HG02981 (cell line): Measurements from ENCODE around the gene SPDL1.

ENCODE experiments used
- ATAC-seq: cut with Tn5 transposase; IDR thresholded peaks from one replicate; pipeline ENCODE4 v1.9.1; 2021; ENCODE audit warnings: mild to moderate bottlenecking, moderate library complexity; ENCODE audit not compliant: unreplicated experiment

Gene SPDL1

GRCh38 chr5:169628892-169629291, 45.3 kb downstream of the SPDL1 start:
- no peak for ATAC-seq

GRCh38 chr5:169629847-169630548, 46.4 kb downstream of the SPDL1 start:
- no peak for ATAC-seq

DNA sequence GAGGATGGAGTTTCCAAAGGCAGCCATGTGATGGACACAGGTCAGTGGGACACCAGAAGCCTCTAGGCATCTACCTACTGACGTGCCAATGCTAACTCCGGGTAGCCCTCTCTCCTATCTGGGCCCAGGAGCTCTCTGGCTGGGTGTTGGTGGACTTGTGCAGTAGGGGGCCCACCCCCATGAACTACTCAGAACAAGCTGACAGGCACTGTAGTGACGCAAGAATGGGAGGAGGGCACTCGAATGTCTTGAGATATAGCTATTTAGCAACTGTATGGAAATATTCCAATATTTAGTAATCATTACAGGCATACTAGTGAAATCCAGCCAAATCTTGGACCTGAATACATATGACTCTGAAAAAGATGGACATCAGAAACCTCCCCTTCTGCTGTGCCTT, 47.8 kb downstream of the SPDL1 start:
- ATAC-seq = no peak

- no peak for ATAC-seq
Observed at GRCh38 chr5:169632946-169633345, 49.4 kb downstream of the SPDL1 start.

GRCh38 chr5:169634606-169635005, 51.0 kb downstream of the SPDL1 start:
- ATAC-seq = no peak

DNA sequence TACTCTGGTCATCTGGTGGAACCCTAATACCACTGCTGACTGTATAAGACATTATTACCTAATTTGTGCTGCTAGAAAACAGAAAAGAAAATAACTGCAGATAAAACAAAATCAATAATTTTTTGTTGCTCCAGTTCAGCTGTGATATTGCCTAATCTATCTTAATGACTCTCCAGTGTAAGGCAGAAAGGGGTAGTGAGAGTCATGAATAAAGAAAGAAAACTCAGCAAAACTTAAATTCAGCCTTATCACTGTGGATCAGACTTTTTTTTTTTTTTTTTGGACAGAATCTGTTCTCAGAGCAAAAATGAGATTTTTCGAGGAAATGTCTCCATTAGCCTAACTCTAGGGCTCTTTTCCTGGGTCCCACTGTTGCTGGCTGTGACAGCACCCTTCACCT, 52.4 kb downstream of the SPDL1 start:
- ATAC-seq = no peak

DNA sequence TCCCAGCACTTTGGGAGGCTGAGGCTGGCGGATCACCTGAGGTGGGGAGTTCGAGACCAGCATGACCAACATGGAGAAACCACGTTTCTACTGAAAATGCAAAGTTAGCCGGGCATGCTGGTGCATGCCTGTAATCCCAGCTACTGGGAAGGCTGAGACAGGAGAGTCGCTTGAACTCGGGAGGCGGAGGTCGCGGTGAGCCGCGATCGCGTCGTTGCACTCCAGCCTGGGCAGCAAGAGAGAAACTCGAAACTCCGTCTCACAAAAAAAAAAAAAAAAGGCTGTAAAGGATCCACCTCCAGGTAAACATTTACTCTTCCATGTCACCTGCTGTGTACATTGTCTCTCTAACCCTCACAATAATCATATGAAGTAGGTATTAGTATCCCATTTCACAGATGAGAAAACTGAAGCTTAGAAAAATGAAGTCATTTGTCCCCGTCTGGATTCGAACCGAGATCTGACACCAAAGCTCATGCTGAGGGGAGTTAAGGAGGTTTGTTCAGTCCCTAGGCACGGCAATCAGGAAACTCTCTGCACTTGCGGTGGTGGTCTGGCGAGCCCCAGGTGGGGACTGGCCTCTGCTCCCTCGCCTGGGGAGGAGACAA, 53.0 kb downstream of the SPDL1 start:
- no peak for ATAC-seq

DNA sequence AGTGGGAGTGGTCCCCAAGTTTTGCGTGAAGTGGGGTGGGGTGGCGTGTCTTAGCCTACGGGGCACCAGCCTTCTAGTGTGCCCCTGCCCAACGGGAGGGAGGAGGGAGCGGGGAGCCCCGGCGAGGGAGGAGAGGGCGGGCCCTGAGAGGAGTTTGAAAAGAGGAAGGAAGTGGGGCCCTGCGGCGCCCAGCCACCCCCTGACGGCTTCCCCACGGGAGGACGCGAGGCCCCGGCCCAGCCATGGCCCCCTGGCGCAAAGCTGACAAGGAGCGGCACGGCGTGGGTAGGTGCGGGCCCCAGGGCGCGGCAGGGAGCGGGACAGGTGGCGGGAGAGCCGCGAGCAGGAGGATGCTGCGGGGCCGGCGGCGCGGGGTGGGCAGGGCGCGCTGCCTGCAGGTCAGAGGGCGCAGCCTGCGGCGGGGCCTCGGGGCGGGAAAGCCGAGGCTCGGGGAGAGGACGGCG, 53.5 kb downstream of the SPDL1 start, which contains the start of gene DOCK2:
Gene DOCK2 (plus strand): TSS at position 191 of the 464 bp plus-strand sequence. CDS start 52 bp downstream, at position 243.
- peak; percentile 90 for ATAC-seq

DNA sequence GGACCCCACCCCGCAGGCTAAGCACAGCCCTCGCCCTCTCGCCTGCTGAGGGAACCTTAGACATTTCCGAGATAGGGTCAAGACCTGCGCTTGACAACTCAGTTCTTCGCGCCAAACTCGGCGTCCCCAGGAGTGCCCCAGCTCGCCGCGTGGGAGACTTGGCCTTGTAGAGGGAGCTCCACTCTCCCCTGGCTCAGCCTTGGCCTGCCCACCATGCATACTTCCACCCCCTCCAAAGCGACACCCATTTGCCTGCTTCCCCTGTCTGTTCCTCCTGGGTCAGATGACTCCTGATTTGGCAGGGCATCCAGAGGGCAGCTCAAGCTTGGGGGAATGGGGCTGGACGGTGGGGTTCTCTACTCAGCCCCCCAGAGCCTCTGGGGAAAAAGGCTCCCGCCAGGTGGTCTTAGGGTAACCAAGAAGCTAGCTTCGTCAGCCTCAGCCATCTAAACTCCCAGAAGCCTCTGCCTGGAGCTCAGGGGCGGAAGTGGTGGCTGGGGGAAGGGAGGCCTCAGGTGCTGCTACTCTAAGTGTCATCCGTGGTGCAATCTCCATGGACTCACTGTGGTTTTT, 54.1 kb downstream of the SPDL1 start:
- ATAC-seq = peak; percentile 58

GRCh38 chr5:169641253-169641652, 57.7 kb downstream of the SPDL1 start:
- no peak for ATAC-seq

DNA sequence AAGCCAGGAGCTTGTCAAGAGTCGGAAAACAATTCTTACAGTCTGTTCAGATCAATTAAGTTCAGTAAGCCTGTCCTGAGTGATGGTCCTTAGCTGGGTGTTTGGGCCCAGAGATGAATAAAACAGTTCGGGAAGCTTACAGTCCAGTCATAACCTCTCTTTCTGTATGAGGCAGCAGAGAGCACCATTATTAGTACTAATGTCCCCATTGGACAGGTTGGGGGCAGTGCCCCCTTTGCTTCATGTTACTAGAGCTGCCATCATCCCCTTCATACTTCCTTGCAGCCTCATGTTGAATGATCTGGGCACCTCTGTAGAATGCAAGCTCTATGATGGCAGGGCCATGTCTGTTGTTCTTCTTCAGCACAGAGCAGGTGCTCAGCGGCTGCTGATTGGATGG, 63.3 kb downstream of the SPDL1 start:
- ATAC-seq = peak; percentile 47

DNA sequence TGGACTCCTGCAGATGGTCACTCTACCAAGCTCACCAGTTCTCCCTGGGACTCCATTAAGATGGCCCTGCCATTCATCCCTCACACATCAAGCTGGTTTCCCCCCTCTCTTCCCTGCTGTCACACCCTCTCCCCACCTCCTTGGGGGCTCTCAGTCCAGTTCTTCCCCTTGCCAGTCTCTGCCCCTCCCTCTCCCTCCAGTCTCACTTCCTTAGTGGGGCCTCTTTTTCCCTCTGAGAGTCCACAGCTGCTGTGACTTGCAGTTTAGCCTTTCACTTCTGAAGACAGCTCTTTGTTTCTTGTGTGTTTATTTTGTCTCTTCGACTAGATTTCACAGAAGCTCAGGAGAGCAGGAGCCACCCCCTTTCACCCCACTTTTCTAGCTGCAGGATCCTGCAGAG, 64.0 kb downstream of the SPDL1 start:
- ATAC-seq = peak; percentile 36

GRCh38 chr5:169648725-169649310, 65.2 kb downstream of the SPDL1 start:
- no peak for ATAC-seq

- ATAC-seq = no peak
Observed at GRCh38 chr5:169649486-169649885, 65.9 kb downstream of the SPDL1 start.

DNA sequence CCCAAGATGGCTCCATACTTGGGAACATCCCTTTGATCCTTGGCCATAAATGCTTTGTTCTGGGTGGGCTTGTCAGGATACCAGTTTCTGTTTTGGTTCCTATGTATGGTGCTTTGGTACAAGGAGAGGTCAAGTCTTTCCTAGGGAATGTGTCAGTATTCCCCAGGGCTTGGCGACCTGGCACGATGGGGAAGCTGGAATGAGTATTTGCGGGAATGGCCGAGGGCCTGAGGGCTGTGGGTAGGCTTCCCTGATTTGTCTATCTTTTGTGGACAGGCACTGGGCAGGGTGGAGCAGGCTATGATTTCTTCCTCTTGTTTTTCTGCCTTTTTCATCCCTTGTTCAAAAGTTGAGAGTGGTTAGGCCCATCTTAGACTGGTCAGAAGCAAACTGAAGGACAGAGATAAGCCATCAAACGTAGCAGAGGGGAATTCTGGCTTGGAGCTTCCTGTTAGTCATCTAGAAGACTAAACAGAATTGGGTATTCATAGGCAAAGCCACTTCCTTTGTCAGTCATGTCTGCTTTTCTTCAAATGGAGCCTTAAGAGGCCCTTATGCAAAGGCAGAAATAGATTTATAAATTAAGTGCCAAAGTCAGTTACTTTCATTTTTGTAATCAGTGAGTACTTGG, 67.2 kb downstream of the SPDL1 start:
- peak; percentile 54 for ATAC-seq

GRCh38 chr5:169651526-169651925, 68.0 kb downstream of the SPDL1 start:
- no peak for ATAC-seq

- ATAC-seq = no peak
Observed at GRCh38 chr5:169652057-169652456, 68.5 kb downstream of the SPDL1 start.

- no peak for ATAC-seq
Observed at GRCh38 chr5:169653091-169653490, 69.5 kb downstream of the SPDL1 start.
